Endometrial microvascular endothelial cells (primary cell): ENCODE data around the gene MPC1. TPM values are rescaled to one million over a fixed set of nuclear protein-coding genes. Genes with fewer than 3 reads are reported as not detected.

Experiments used
- in situ Hi-C: cut with HindIII; loops from 2 replicates; pipeline ENCODE4 v1.10.0; 2017; ENCODE audit warnings: low sequenced_read_pairs, low pct_unique_long_range_greater_than_20kb; ENCODE audit errors: inconsistent ontology term
- total RNA-seq: library from RNA; depleted of rRNA; stranded (reverse); fragments of >200 nt; gene quantifications from one replicate; pipeline ENCODE4 v1.2.3, GENCODE V29; 2015; ENCODE audit errors: inconsistent ontology term

The MPC1 gene
- 41.4 TPM for total RNA-seq

DNA sequence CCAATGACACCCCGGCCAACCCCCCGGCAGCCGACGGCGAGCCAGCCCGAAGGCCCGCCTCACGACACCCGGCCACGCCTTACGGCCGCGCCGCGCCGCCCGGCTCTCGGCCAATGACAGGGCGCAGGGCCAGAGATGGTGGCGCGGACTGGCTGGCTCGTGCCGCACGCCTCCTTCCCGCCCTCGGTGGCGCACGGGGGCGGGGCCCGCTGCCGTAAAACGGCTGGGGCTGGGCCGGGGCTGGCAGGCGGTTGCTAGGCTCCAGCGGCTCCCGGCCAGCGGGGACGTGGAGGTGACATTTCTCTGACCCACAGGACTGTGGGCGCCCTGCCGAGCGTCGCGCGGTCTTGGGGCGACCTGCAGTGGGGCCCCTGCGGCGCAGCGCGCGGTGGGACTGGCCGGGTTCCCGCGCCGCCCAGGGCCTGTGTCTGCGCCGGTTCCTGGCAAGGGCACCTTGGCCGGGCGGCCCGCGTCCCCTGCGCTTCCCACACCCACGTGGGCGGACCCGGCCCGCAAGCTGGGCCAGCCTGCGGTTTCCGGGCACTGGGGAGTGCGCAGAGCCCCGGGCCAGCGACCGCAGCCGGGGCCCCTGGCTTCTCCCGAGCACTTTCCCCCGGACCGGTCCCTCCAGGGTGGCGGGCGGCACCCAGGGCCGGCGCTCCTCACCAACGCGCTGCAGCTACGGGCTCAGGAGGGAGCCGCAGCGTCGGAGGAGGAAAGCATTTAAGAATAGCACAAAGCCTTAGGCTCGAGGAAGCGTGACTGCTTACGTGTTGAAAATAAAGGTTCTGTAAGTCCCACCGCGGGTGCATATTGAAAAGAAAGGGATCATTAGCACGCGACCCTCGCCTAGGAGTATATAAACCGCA is at the start of gene MPC1:
MPC1 (minus strand) TSS at position 8 of the 869 bp plus-strand sequence. CDS start 64 bp downstream, outside the sequence.
- in situ Hi-C loops = loop anchor here (25.0 kb wide), 1 partner anchor 96 kb away; no protein-coding TSS in a partner anchor

DNA sequence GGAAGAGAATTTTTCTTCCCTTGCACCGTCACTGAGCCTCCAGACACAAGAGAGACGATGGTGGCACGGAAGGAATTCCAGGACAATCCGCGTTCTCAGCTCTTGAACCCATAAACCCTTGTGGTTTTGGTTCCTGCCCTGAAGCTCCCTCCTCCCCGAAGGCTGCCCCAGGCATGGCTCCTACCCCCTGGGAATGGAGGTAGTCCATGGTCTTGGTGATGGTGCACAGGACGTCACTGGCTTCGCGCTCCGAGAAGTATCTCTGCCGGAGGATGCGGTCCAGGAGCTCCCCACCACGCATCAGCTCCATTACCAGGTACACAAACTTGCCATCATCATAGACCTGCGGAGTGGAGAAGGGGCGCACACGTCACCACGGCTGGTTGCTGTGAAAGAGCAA is 47.5 kb upstream of the MPC1 start:
- in situ Hi-C loops = no loop called here

DNA sequence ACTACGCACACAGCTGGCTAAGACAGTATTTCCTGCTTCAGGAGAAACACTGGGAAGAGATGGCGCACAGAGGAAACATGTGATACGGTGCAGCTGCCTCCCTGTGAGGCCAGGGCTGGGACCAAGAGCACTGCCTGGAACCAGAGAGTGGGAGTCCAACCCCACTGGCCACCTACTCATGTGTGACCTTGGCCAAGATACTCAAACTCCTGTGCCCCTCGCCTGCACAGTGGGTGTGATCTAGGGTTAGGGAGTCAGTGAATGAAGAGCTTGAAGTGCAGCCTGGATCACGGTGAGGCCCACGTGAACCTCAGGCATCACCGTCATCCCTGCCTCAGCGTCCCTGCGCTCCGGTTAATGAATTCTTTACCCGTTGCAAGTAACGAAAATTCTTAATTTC is 41.7 kb upstream of the MPC1 start:
- in situ Hi-C loops = no loop called here

DNA sequence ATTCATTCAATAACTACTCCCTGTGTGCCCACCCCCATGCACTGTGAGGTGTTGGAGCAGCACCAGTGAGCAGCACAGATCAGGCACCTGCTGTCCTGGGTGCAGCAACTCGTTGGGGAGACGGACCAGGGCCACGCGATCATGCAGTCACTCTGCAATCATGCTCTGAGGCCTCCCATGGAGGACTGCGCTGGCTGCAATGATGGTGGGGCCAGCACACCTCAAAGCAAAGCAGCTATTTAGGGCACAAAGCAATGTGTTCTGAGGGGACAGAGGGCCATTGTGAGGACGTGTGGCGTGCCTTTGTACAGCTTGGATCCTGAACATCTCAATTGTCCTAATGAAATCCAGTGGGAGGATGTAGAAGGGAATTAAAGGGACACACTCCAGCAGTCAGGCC is 41.0 kb upstream of the MPC1 start:
- in situ Hi-C loops = no loop called here

DNA sequence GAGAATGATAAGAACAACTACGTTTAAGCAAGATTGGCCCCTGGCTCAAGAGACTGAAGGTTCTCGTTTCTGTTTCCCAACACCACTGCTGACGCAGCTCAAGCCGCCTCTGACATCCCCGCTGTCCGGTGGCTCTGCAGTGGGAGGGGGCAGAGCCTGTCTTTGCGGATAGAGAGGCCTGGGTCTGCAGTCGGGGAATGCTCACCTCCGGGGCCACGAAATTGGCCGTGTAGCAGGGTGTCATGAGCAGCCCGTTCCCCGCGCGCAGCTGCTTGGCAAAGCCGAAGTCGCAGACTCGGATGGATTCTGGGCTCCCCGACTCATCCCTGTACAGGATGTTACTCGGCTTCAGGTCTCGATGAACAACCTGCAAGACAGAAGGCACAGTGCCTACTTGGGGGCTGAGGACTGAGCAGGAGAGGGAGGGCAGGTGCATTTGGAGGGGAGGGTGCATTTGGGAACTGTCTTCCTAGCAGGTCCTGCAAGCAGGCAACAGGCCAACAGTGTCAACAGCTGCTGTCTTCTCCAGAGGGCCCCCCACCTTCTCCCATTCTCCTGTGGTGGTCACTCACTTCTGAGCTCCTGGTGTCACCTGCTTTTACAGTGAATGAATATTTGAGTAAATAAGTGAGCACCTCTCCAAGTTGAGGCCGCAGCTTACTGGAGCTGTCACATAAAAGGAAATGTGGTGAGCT is 40.5 kb upstream of the MPC1 start:
- in situ Hi-C loops = no loop called here

DNA sequence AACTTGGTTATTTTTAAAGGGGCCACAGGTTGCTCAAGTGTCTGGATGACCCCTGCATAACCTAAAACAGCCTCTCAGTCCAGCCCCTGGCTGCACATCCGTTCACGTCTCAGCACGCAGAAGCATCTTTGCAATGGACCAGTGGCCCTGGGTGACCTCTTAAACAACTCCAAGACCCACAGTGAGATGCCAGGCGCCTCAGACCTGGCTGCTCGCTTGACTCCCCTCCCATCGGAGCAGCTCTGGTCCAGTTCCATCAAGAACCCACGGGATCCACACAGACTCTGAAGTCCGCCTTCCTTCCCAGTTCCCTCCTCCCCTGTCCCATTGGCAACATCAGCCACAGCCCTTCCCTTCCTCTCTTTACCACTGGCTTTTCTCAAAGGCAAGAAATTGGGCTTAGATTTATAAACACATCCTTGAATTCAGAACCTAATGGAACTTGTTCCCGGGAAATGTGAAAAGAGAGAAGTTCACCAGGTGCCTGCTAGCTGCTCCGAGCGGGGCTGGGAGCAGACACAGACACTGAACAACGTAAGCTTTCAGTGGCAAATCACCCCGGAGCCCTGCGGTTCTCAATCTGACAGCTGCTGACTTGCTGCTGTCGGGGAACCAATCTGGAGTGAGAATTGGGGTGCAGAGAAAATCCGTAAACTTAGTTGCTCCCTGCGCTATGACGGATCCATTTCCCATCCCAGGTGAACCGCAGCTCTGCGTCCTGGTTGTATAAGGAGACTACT is 39.6 kb upstream of the MPC1 start:
- in situ Hi-C loops = no loop called here

DNA sequence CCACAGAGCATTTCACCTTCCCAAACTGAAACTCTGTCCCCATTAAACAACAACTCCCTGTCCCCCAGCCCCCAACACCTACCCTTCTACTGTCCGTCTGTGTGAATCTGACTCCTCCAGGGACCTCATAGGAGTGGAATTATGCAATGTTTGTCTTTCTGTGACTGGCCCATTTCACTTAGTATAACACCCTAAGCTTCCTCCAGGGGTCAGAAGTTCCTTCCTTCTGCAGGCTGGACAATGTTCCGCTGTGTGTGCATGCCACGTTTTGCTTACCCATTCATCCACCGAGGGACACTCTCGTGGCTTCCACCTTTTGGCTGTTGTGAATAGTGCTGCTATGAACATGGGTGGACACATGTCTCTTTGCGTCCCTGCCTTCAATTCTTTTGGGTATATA is 37.6 kb upstream of the MPC1 start:
- in situ Hi-C loops = no loop called here

DNA sequence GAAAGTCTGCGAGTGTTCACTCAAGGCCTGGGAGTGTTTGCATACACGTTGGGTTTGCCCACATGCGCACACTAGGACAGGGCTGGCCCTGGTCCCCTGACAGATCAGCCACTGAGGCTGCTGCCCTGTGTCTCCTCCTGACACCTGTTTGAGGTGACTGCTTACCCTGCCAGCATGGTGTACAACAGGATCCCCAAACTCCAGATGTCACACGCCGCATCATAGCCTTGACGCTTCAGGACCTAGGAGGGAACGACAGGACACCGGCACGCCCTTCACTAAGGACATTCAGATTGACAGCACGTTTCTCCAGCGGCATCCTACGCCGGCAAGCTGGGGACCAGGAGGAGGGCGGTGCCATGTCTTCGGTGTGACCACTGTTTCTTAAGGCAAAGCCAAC is 37.0 kb upstream of the MPC1 start:
- in situ Hi-C loops = no loop called here

DNA sequence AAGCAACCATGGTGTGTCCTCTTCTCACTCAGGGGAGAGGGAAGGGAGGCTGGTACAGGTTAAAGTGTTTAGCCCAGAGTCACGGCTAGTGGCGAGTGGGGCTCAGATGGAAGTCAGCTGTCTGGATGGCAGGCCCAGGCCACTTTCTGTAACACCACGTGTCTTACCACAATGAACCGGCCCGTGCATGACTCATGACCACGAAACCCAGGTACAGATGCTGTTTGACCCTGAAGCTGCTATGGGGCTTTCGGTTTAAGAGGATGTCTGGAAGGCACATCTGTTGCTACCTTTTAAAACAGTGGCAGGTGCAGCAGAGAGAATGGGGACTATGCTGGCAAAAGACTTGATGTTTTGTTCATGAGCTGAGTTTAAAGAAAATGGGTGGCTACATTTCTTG is 36.5 kb upstream of the MPC1 start:
- in situ Hi-C loops = no loop called here

DNA sequence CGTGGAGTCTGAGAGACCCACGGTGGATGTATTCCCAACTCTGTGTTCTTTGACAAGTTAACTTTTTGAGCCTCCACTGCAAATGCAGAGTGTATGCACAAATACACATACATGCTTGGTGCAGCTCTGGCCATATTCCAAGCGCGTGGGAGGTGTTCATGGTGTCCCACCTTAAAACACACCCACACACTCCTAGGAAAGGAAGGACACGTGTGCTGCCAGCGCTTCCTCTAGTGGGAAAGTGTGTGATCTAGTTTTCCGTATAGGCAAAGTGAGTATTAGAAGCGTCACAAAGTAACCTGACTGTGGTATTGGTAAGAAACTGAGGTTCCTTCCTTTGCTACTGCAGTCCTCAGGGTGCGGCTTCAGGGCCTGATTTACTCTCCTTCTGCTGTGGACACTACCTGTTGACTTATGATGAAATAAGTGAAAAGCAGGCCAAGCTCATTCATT is 36.0 kb upstream of the MPC1 start:
- in situ Hi-C loops = no loop called here

DNA sequence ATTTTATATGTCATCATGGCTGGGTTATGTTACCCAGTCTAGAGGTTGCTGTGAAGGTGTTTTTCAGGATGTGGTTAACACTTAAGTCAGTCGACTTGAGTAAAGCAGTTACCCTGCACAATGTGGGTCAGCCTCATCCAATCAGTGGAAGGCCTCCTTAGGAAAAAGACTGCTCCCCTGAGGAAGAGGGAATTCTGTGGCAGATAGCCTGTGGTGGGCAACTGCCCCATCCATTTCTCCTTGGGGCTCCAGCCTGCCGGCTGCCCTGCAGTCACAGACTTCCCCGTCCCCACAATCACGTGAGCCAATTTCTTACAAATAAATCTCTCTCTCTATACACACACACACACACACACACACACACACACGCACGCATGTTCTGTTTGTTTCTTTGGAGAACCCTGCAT is 34.5 kb upstream of the MPC1 start:
- in situ Hi-C loops = no loop called here

DNA sequence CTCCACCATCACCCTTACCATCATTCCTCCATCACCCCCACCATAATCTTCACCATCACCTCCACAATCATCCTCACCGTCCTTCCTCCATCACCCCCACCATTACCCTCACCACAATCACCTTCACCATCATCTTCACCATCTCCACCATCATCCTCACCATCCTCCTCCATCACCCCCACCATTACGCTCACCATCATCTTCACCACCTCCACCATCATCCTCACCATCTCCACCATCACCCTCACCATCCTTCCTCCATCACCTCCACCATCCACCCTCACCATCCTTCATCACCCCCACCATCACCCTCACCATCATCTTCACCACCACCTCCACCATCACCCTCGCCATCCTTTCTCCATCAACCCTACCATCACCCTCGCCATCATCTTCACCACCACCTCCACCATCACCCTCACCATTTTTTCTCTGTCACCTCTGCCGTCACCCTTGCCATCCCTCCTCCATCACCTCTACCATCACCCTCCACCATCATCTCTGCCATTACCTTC is 33.1 kb upstream of the MPC1 start:
- in situ Hi-C loops = no loop called here

DNA sequence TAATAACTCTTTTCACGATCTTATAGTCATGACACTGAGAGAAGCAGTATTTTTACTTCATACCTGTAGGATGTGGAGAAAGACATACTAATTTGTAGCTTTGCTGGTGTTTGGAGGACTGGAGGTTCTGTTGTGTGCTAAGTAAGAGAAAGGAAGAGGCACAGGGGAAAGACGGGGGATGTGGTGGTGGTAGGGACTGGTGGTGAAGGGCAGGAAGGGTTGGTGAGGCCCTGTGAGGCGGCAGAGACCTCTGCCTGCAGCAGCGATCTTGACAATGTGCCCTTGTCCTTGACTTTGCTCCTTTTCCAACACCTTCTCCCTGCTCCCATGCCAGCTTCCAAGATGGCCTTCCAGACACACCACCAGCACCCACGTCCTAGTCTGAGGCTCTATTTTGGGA is 32.6 kb upstream of the MPC1 start:
- in situ Hi-C loops = no loop called here

DNA sequence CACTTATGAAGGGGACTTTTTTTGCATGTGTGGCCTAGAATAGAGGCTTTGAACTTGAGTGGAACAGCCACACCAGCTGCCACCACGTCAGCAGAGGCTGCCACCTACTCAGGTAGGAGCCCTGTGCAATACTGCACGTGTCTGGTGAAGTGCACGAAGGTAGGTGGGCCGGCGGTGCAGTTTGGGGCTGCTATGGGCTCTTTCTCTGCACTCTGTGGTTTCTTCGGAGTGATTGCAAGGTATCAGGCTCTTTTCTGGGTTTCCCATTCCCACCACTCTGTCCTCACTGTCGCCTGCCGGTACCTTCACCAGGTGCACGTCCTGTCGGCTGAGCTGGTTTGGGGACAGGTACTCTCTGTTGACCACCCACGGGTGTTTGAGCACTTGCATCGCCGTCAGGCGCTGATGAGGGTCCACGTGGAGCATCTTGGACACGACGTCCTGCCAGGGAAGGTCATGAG is 30.8 kb upstream of the MPC1 start:
- in situ Hi-C loops = no loop called here

DNA sequence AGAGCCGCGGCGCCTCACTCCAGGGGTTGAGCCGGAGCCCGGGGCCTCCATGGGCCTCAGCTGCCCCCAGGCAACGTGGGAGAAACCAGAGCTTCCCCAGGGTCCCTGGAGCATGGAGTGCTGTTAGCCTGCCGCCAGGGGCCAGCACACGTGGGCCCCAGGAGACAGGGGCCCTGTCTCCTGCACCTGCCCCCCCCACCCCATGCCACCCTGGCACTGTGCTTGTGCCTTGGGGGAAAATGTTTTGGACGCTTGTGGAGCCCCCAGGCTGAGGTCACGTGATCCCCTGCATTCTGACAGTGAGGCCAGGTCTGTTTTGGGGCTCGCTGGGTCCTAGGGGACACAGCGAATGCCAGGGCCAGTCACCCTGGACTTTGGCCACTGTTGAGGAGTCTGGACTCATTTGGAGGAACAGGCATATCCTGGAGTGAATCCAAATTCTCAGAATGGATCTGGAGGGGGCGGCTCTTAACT is 30.2 kb upstream of the MPC1 start:
- in situ Hi-C loops = no loop called here

DNA sequence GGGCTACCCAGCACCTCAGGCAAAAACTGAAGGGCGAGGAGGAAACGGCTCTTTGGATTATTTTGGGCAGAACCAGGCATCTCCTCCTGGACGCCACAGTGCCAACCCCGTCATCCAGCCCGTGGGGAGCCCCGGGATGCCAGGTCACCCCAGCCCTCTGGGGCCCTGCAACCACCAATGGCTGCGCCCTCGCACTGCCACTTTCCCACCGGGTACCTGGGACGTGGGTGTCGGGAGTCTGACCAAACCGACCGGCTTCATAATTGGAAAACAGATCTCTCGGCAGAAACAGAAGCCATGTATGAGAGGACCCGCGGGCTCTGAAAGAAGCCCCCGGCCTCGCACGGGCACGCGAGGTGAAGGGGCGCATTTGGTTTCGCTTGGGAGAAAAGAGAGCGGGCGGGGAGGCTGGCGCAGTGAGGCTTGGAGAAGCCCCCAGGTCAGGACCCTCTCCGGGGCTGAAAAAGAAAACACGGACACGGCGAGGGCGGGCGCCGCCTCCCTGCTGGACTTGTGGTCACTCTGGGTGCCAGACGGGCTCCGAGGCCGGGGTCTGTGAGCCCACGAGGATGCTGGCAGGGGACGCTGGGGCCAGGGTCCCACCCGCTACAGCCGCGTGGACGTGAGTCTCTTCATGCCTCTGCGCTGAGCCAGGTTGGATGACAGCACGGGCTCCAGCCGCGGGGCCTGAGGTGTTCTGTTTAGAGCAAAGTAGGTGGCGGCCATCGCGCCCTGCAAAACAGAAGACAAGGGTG is 29.6 kb upstream of the MPC1 start:
- in situ Hi-C loops = no loop called here

DNA sequence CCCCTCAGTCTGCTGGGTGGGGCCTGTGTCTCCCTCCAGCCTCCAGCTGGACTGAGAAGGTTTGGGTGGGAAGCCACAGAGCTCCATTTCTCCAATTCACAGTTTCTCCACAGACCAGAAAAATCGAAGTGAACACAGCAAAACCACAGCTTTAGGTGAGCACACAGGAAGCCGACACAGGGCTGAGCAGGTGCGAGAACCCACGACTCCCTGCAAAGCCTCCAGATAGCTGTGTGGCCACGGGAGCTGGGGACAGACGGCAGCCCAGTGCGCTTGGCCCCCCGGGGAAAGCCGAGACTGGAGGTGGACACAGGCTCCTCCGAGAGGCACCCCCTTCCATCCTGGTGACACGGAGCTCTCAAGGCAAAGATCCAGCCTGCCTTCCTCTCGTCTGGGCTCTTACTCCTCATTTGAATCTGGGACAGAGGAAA is 29.0 kb upstream of the MPC1 start:
- in situ Hi-C loops = no loop called here

DNA sequence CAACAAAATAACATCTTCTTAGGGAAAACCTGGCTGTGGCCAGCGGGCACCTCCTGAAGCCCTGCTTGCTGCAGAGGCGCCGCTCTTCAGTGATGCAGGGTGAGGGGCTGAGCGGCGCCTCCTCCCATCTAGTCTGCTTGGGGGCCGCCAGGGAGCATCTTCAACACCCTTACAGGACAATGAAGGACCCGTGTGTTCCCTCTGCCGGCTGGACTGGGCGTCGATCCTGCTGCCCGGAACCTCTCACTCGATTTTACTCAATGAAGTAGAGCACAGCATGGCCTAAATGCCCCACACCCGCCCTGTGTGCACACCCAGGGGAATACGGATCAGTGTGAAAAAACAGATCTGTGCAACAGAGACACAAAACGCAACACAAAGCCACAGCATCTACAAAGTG is 28.5 kb upstream of the MPC1 start:
- in situ Hi-C loops = no loop called here
